Tibial artery (tissue), 4 donors: ENCODE results near the gene ATP6V0C.

Source experiments
- DNase-seq, 2 donors: peaks; one replicate each; pipeline ENCODE4 v3.0.0-alpha.2; 2019
- H3K27ac ChIP-seq, 2 donors: fragments of 200-600 bp; sonication (generic) in 1 of 2; 1 replicate in 1 of 2; 2 replicates in 1 of 2; pipeline ENCODE4 v1.5.1; 2018 to 2019; ENCODE audit warnings: mild to moderate bottlenecking in 1 of 2
- H3K27me3 ChIP-seq, 2 donors: fragments of 200-600 bp; sonication (generic) in 1 of 2; one replicate each; pipeline versions ENCODE4 v1.5.1 to v1.6.0; 2016 to 2019
- H3K36me3 ChIP-seq, 3 donors: fragments of 200-600 bp; sonication (generic) in 2 of 3; one replicate each; pipeline ENCODE4 v1.5.1; 2016 to 2019; ENCODE audit warnings: mild to moderate bottlenecking in 2 of 3
- H3K4me1 ChIP-seq, 4 donors: fragments of 200-600 bp; sonication (generic) in 2 of 4; 1 replicate in 3 of 4; 2 replicates in 1 of 4; pipeline ENCODE4 v1.5.1; 2016 to 2019
- H3K4me3 ChIP-seq, 2 donors: fragments of 200-600 bp; sonication (generic) in 1 of 2; 1 replicate in 1 of 2; 2 replicates in 1 of 2; pipeline ENCODE4 v1.5.1; 2018 to 2019; ENCODE audit warnings: mild to moderate bottlenecking in 2 of 2
- H3K9me3 ChIP-seq, 3 donors: fragments of 200-600 bp; sonication (generic) in 1 of 3; one replicate each; pipeline ENCODE4 v1.5.1; 2016 to 2019
- CTCF ChIP-seq, 2 experiments: fragments of 200-600 bp in 1 of 2; fragments of 450-650 bp in 1 of 2; IDR thresholded peaks; one replicate each; pipeline ENCODE4 v1.5.1; 2017 to 2019; ENCODE audit warnings: antibody characterized with exemption in 2 of 2, mild to moderate bottlenecking in 1 of 2, moderate library complexity in 1 of 2
- intact Hi-C: fragments of 100-400 bp; cut with DNase I; formaldehyde crosslinking; loops from one replicate; pipeline ENCODE4 v1.15.0; 2023; ENCODE audit warnings: low total_unique reads

The ATP6V0C gene

GRCh38 chr16:2528161-2529060 lies 14.7 kb downstream of the ATP6V0C start:
- intact Hi-C loops = no loop called here
- Histone ChIP-seq H3K4me1 (peaks cover 0 to 10% (median 7%) of the 10 kb centered on the region in 4 donors), H3K27me3 (no peaks in the 10 kb centered on the region), H3K36me3 (peaks cover 6 to 64% (median 35%) of the 10 kb centered on the region in 3 donors), H3K9me3 (no peaks in the 10 kb centered on the region), H3K4me3 (no peak overlapping the region), H3K27ac (no peak overlapping the region)
- DNase-seq = no peak
- TF ChIP-seq CTCF (IDR thresholded peaks at IDR 0.05) = no peak

DNA sequence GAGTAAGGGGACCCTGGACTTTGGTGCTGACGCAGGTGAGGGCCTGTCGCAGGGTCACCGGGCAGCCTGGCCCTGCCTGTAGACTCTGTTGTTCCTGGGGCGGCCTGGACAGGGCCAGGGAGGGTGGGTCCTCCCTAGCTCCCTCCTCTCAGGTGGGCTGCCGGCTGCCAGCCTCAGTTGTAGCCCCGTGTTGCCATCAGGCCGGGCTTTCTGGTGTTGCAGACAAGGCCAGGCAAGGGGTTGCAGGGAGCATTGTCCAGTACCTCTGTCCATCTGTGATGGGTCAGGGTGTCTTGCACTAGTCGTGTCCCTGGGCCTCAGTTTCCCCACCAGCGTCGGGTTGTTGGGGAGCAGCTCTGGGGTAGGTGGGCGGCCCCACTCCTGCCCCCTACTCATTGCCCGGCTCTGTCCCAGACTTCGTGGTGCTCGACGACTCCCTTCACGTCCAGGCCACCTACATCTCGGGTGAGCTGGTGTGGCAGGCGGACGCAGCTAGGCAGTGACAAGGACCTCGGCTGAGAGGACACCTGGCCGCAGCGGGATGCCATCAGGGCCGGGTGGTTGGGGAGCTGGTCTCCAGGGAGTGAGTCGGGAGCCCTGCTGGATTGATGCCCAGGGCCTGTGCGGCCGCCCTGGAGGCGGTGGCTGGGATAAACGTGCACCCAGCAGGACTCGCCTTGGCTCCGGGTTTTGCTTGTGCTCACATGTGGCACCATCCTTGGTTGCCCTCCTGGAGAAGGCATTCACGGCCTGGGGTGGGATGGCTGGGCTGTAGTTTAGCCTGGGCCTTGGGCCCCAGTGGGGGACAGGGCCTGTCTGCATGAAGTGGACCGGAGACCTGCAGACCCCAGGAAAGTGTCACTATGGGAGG lies 15.5 kb downstream of the ATP6V0C start:
- DNase-seq = no peak
- no peaks in the 10 kb centered on the region for H3K27me3 ChIP-seq
- H3K36me3 ChIP-seq = peaks cover 6 to 55% (median 27%) of the 10 kb centered on the region in 3 donors
- TF ChIP-seq CTCF (IDR thresholded peaks at IDR 0.05) = no peak
- intact Hi-C loops = no loop called here
- no peak overlapping the region for H3K4me3 ChIP-seq
- peaks cover 0 to 11% (median 7%) of the 10 kb centered on the region in 4 donors for H3K4me1 ChIP-seq
- no peaks in the 10 kb centered on the region for H3K9me3 ChIP-seq
- no peak overlapping the region for H3K27ac ChIP-seq

- Histone ChIP-seq H3K36me3 (peaks cover 6 to 47% (median 26%) of the 10 kb centered on the region in 3 donors), H3K4me3 (no peak overlapping the region), H3K9me3 (no peaks in the 10 kb centered on the region), H3K4me1 (peaks cover 0 to 11% (median 7%) of the 10 kb centered on the region in 4 donors), H3K27me3 (no peaks in the 10 kb centered on the region), H3K27ac (no peak overlapping the region)
- no peak for TF ChIP-seq CTCF (IDR thresholded peaks at IDR 0.05)
- intact Hi-C loops = no loop called here
- no peak for DNase-seq
Measured at GRCh38 chr16:2529961-2530628, 16.3 kb downstream of the ATP6V0C start.

DNA sequence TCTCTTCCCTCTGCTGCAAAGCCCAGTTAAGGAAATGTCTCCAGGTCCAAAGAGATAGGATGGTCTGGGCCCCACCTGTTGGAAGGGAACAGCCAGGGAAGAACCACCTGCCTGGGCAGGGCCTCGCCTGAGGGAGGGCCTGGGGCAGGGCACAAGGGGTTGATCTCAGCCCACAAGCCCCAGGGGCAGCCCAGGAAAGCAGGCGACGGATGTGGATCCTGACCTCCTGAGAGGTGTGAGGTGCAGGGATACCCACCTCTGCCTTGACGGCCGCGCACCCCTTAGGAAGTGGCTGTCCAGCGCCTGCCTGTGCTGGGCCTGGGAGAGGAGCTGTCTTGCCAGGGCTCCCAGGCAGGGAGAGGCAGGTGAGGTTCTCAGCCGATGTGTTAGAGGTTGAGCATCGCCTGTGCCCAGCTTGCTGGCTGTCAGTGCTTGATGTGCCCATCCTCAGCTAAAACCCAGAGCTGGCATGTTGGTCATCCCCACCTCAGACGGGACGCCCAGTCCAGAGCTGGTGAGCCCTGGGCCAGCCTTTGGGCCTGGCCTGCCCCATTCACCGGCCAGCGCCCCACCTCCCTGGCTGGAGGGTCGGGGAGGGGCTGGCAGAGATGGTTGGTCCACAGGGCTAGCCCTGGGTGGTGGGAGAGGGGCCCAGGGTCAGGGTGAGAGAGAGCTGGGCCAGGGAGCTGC lies 17.0 kb downstream of the ATP6V0C start:
- peak overlapping the region; percentile 98 to 99 for H3K27ac ChIP-seq
- H3K4me3 ChIP-seq = peak overlapping the region in 1 of 2 donors; percentile 84
- DNase-seq = no peak
- H3K9me3 ChIP-seq = no peaks in the 10 kb centered on the region
- peaks cover 0 to 11% (median 7%) of the 10 kb centered on the region in 4 donors for H3K4me1 ChIP-seq
- no peaks in the 10 kb centered on the region for H3K27me3 ChIP-seq
- intact Hi-C loops = no loop called here
- H3K36me3 ChIP-seq = peaks cover 6 to 42% (median 26%) of the 10 kb centered on the region in 3 donors
- no peak for TF ChIP-seq CTCF (IDR thresholded peaks at IDR 0.05)

DNA sequence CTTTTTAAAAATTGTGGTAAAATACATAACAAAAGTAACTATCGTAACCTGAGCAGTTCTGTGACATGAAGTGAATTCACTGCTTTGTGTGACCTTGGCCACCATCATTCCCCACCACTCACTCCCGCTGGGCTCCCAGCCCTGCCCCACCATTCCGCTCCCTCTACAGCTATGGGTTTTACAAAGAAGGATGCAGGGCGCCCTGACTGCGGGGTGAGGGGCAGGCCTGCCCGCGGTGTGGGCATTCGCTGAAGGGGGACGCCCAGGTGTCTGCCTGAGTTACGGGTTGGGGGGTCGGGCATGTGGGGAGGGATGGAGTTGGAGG lies 17.6 kb downstream of the ATP6V0C start, which contains the start of gene CEMP1:
Gene CEMP1 (minus strand): TSS at position 38 of the 325 bp plus-strand sequence. CDS start 335 bp downstream, outside the sequence.
- Histone ChIP-seq H3K27ac (peak within 1 kb of the TSS; percentile 98 to 99), H3K4me3 (peak within 1 kb of the TSS; percentile 72 to 84), H3K4me1 (peaks cover 0 to 12% (median 7%) of the 10 kb centered on the region in 4 donors), H3K27me3 (no peaks in the 10 kb centered on the region), H3K9me3 (no peaks in the 10 kb centered on the region), H3K36me3 (peaks cover 6 to 36% (median 22%) of the 10 kb centered on the region in 3 donors)
- TF ChIP-seq CTCF (IDR thresholded peaks at IDR 0.05) = no peak
- intact Hi-C loops = no loop called here
- no peak for DNase-seq
